Right forelimb (tissue), 1 donor: ENCODE measurements around the gene ZNF516.

Source experiments
- DNase-seq: peaks from one replicate; pipeline ENCODE4 v3.0.0-alpha.2; 2018

The ZNF516 gene

GRCh38 chr18:76317136-76317535 is 177.9 kb downstream of the ZNF516 start:
- DNase-seq: no peak

DNA sequence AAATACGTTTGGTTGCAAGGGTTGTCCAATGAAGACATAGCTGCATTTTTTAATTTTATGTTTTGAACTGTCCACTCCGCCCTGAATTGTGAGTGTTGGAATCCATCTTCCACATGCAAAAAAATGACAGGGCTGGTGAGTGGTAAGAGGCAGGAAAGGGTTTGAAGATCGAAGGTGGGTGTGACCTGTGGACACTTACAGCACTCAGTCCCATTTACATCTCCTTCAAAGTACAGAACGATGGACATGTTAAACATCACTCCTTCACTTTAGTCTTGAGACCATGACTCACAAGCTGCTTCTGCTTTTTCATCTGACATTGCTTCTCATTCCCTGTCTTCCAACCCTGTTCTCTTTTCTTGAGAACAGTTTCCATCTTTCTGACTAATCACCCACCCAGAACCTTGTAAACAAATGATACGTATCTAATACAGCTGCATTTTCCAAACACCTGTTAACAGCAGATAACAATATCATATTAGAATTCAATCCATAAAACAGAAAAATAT is 179.3 kb downstream of the ZNF516 start:
- DNase-seq: no peak

- no peak for DNase-seq
These were observed 180.5 kb downstream of the ZNF516 start for GRCh38 chr18:76314496-76314895.

GRCh38 chr18:76314015-76314414 is 181.0 kb downstream of the ZNF516 start:
- no peak for DNase-seq
